AG04450 (cell line): ENCODE measurements around the gene NATD1. TPM values are rescaled to one million over a fixed set of nuclear protein-coding genes. Genes with fewer than 3 reads are reported as not detected.

Source experiments
- CTCF ChIA-PET: fragments of 300-600, 350-600 bp; formaldehyde crosslinking; extraction: SDS; loops from one replicate; lab custom pipeline; 2022; ENCODE audit warnings: antibody characterized with exemption, inconsistent platforms; lab: Charles Lee
- POLR2A ChIA-PET: fragments of 350-600 bp; formaldehyde crosslinking; extraction: SDS; loops from one replicate; lab custom pipeline; 2021; ENCODE audit warnings: antibody characterized with exemption, inconsistent platforms; lab: Yijun Ruan, JAX
- DNase-seq: peaks from one replicate; pipeline ENCODE4 v3.0.0-alpha.2; 2011; ENCODE audit warnings: low read depth, low spot score
- H3K27ac ChIP-seq: one replicate; pipeline ENCODE4 v1.5.1; 2012; ENCODE audit warnings: low read depth, low read length, control low read depth
- H3K27me3 ChIP-seq: one replicate; pipeline ENCODE4 v1.6.0; 2012; ENCODE audit warnings: low read length; ENCODE audit not compliant: control insufficient read depth, insufficient read depth
- H3K4me3 ChIP-seq: 2 replicates; pipeline ENCODE4 v1.5.1; 2011; ENCODE audit warnings: mild to moderate bottlenecking, low read depth, low read length, control low read depth
- H3K9me3 ChIP-seq: 2 replicates; pipeline ENCODE4 v1.5.1; 2012; ENCODE audit warnings: low read length; ENCODE audit not compliant: control insufficient read depth, insufficient read depth
- CTCF ChIP-seq: IDR thresholded peaks from 2 replicates; pipeline ENCODE4 v1.5.1; 2011; ENCODE audit warnings: low read depth, low read length, control low read depth, inconsistent platforms
- polyA plus RNA-seq: library from polyadenylated mRNA; depleted of rRNA; stranded (reverse); fragments of >200 nt; gene quantifications from 2 replicates; pipeline ENCODE4 v1.2.3, GENCODE V29; 2011

The NATD1 gene
- polyA plus RNA-seq, 1 experiment = 4.0 TPM

GRCh38 chr17:21214015-21214776 lies 39.0 kb downstream of the NATD1 start, which contains the start of gene TMEM11:
Gene TMEM11, minus strand, starts transcription at chr17:21214161. Its CDS starts 9 bp downstream, at chr17:21214152.
- H3K9me3 ChIP-seq = no peaks in the 10 kb centered on the region; the same call in 1 of the 2 replicates
- ChIA-PET POLR2A (interaction anchor here (0.5 to 2.8 kb wide), 5 partner anchors 61 to 224 kb away, joined by 3 to 8 read pairs (median 4); partner anchors contain the start of gene USP22), CTCF (interaction anchor here (0.6 kb wide), 1 partner anchor 10 kb away, joined by 9 read pairs; no protein-coding TSS in a partner anchor)
- H3K27me3 ChIP-seq = no peaks in the 10 kb centered on the region
- peak within 1 kb of the TSS; percentile 89 for H3K27ac ChIP-seq
- H3K4me3 ChIP-seq = peak within 1 kb of the TSS; percentile 93
- TF ChIP-seq CTCF = no peak
- peak; percentile 87 for DNase-seq

- DNase-seq = no peak
- peak overlapping the region; percentile 93 for H3K4me3 ChIP-seq
- POLR2A ChIA-PET = interaction anchor here (0.5 to 2.8 kb wide), 7 partner anchors 46 to 231 kb away, joined by 3 to 8 read pairs (median 4); partner anchors contain the start of gene USP22
Measured at GRCh38 chr17:21213638-21214014, 39.6 kb downstream of the NATD1 start.

GRCh38 chr17:21212826-21213637 lies 40.2 kb downstream of the NATD1 start:
- TF ChIP-seq CTCF = no peak
- ChIA-PET POLR2A (interaction anchor here (0.6 to 2.8 kb wide), 6 partner anchors 46 to 230 kb away, joined by 3 to 8 read pairs (median 4); partner anchors contain the start of gene USP22), CTCF (interaction anchor here (0.6 to 2.4 kb wide), 4 partner anchors 9 to 298 kb away, joined by 3 to 11 read pairs (median 6); no protein-coding TSS in a partner anchor)
- peak overlapping the region; percentile 93 for H3K4me3 ChIP-seq
- H3K27ac ChIP-seq = peak overlapping the region; percentile 84
- no peak for DNase-seq
- H3K27me3 ChIP-seq = no peaks in the 10 kb centered on the region
- no peaks in the 10 kb centered on the region; the same call in 1 of the 2 replicates for H3K9me3 ChIP-seq

More at GRCh38 chr17:21213638-21214014, 39.6 kb downstream of the NATD1 start:
- TF ChIP-seq CTCF = no peak
- H3K27me3 ChIP-seq = no peaks in the 10 kb centered on the region
- H3K9me3 ChIP-seq = no peaks in the 10 kb centered on the region; the same call in 1 of the 2 replicates
- CTCF ChIA-PET = interaction anchor here (2.4 kb wide), 1 partner anchor 85 kb away, joined by 11 read pairs; no protein-coding TSS in a partner anchor
- peak overlapping the region; percentile 84 for H3K27ac ChIP-seq

- Histone ChIP-seq H3K27ac (no peak overlapping the region), H3K9me3 (no peaks in the 10 kb centered on the region; the same call in 1 of the 2 replicates), H3K4me3 (no peak overlapping the region; the same call in none of the 2 replicates), H3K27me3 (no peaks in the 10 kb centered on the region)
- no peak for TF ChIP-seq CTCF
- ChIA-PET POLR2A (no interaction called here), CTCF (interaction anchor here (1.7 to 2.4 kb wide), 2 partner anchors 83 to 299 kb away, joined by 7 to 11 read pairs; no protein-coding TSS in a partner anchor)
- DNase-seq = no peak
Measured at GRCh38 chr17:21211825-21212479, 41.3 kb downstream of the NATD1 start.
